Measurements from ENCODE around the gene CHAF1B.

DNA sequence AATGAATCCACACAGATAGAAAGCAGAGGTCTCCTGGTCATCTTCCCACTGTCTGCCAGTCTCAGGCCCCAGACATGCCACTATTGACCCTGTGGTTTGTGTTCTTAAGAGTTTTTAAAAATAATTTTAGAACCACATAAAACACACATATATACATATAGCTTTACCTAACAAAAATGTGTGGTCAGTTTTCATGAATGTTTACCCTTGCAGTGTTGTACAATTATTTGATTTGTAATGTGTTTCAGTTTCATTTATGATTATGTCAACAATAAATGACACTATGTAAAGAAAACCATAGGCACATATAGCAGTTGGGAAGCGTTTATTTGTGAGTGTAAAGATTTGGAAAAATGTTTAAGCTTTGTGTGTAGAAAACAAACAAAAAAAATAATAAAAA lies 17.1 kb downstream of the CHAF1B start:
- TF ChIP-seq CTCF (IDR thresholded peaks at IDR 0.05; ENCODE audit: low read depth, low read length) (no peak), EZH2phosphoT487 (IDR thresholded peaks at IDR 0.05; ENCODE audit: low read depth) (no peak)

All from OCI-LY3 (cell line).